GM19468 (cell line): ENCODE results near the gene TMEM203.
"Not testable (repeated sequence)": the region's sequence is repeated elsewhere in the genome, so short reads cannot be mapped to it uniquely, and the experiment has no call there.

Experiments
- ATAC-seq: cut with Tn5 transposase; IDR thresholded peaks from one replicate; pipeline ENCODE4 v1.9.1; 2021; ENCODE audit warnings: mild to moderate bottlenecking, moderate library complexity, moderate number of reproducible peaks; ENCODE audit not compliant: unreplicated experiment; ENCODE audit errors: extremely low read depth

TMEM203 gene

DNA sequence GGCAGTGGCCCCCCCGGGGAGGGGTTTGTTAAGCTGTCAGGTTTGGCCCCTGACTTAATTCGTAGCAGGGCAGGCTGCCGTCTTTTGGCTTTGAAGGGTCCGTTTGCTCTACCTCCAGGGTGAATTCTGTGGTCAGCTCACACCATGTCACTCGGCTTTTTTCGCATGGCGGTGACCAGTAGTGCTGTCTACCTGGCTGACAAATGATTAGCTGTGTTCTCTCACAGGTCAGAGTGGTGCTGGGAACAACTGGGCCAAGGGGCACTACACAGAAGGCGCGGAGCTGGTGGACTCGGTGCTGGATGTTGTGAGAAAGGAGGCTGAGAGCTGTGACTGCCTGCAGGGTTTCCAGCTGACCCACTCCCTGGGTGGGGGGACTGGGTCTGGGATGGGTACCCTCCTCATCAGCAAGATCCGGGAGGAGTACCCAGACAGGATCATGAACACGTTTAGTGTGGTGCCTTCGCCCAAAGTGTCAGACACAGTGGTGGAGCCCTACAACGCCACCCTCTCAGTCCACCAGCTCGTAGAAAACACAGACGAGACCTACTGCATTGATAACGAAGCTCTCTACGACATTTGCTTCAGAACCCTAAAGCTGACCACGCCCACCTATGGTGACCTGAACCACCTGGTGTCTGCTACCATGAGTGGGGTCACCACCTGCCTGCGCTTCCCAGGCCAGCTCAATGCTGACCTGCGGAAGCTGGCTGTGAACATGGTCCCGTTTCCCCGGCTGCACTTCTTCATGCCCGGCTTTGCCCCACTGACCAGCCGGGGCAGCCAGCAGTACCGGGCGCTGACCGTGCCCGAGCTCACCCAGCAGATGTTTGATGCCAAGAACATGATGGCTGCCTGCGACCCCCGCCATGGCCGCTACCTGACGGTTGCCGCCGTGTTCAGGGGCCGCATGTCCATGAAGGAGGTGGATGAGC, 37.1 kb upstream of the TMEM203 start:
- ATAC-seq = no peak

- peak; percentile 0 for ATAC-seq
Measured at GRCh38 chr9:137241490-137242268, 36.2 kb upstream of the TMEM203 start.

GRCh38 chr9:137240841-137241489, 35.5 kb upstream of the TMEM203 start, which contains the start of gene TUBB4B:
TUBB4B (plus strand) TSS chr9:137241287; CDS start chr9:137241361, 74 bp downstream.
- ATAC-seq = peak; percentile 71

GRCh38 chr9:137240318-137240840, 34.9 kb upstream of the TMEM203 start:
- no peak for ATAC-seq

- not testable (repeated sequence) for ATAC-seq
Measured at GRCh38 chr9:137239541-137240200, 34.2 kb upstream of the TMEM203 start.

DNA sequence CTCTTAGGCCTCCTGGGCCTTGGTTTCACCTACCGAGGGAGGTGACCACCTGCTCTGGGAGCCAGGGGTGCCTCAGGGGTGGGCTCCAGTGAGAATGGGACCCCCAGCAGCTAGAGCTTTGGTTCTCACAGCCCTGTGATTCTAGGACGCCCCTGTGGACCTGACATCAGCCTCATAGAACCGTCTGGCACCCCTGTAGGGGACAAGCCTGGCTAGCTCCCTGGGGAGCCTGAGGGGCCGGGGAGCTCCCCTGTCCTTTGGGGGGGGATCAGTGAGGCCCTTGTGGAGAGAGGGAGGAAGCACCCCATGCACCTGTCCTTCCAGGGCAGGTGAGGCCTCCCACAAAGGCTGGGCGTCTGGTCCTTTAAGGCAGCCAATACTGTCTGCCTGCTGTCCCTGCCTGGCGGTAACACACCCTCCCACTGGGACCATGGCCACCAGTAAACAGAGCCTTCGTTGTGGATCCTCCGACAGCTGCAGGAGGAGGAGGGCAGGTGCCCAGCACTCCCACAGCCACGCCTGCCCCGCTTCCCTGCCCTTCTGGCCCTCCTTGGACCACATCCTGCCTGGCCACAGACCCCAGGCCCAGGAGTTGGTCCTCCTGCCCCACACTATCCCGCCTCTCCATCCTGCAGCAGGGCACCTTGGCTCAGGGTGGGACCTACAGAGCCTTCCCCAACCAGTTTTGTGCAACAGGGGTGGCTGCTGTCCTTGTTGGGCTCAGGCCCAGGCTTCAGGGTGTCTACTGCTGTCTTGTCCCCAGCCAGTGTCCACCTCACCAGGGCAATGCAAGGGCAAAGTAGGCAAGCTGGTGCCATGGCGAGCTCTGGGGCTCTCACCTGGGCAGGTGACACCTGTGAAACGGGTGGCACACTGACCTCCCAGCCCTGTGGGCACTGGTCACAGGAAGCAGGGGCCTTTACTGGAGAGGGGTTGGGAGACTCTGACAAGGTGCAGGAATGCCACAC, 32.6 kb upstream of the TMEM203 start:
- no peak for ATAC-seq

DNA sequence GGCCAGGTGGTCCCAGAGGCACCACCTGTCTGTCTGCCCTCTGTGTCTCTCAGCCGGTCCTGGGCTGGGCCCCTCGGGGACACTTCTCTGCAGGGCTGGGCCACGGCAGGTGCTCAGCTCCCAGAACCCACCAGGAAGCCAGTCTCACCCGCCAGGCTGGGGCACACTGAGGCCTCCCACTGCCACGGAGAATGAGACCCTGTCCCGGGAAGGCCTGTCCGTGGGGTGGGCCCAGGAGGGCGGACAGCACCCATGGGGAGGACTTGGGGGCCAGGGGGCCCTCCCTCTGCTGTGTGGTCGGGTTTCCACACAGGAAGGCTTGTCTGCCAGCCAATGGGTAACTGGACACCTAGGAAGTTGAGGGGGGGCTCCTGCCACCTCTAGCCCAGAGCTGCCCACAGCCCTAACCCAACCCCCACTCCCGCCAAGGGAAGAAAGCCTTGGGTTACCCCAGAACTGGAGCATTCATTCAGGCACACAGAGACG, 31.5 kb upstream of the TMEM203 start:
- no peak for ATAC-seq

DNA sequence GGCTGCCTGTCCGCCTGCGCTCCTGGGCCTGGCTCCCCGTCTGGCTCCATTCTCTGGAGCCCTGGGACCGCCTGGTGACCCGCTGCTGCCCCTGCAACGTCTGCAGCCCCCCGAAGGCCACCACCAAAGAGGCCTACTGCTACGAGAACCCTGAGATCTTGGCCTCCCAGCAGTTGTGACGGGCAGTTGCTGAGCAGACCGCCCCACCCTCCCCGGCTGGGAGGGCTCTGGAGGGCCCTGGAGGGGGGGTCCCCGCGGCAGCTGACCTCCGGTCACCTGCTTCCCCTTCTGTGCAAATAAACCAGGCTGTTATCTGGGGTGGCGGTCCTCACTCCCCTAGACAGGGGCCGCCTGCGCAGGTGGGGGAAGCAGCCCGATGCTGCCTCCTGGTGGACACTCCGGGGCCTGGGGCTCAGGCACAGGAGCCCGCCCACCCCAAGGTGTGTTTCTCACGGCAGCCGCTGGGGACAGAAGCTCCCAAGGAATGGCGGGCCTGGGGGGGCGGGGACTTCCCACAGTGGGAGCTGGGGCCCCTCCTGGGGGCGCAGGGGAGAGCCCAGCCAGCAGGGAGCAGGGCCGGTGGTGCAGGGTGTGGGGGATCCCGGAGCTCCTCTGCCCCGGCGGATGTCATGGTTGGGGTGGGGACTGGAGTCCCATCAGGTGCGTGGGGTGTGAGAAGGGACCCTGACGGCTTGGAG, 30.9 kb upstream of the TMEM203 start:
- ATAC-seq = no peak

DNA sequence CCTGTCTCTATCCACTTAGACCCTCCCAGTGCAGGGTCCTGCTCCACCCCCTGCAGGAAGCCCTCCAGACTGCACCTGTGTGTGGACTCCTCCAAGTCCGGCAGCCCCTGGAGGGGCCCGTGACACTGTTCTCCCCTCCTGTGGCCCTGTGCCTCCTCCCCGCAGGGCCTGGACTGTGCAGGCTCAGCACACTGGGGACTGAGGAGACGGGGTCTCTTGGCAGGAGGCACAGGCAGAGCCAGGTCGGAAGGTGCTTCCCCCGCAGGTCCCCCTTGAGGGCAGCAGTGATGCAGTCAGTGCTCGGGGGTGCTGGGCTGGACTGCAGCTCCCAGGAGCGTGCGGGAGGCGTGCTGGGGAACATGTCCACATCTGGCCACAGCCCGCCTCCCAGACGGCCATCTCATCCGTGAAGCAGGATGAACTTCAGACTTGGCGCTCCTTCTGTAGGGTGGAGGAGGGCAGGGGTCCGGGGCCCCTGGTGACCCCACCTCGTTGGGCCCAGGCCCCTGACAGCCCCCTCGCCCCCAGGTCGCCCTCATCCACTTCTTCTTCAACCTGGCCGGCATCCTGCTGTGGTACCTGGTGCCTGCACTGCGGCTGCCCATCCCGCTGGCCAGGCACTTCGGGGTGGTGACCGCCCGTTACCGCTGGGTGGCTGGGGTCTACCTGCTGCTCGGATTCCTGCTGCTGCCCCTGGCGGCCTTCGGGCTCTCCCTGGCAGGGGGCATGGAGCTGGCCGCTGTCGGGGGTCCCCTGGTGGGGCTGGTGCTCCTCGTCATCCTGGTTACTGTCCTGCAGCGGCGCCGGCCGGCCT, 30.2 kb upstream of the TMEM203 start:
- ATAC-seq = no peak

DNA sequence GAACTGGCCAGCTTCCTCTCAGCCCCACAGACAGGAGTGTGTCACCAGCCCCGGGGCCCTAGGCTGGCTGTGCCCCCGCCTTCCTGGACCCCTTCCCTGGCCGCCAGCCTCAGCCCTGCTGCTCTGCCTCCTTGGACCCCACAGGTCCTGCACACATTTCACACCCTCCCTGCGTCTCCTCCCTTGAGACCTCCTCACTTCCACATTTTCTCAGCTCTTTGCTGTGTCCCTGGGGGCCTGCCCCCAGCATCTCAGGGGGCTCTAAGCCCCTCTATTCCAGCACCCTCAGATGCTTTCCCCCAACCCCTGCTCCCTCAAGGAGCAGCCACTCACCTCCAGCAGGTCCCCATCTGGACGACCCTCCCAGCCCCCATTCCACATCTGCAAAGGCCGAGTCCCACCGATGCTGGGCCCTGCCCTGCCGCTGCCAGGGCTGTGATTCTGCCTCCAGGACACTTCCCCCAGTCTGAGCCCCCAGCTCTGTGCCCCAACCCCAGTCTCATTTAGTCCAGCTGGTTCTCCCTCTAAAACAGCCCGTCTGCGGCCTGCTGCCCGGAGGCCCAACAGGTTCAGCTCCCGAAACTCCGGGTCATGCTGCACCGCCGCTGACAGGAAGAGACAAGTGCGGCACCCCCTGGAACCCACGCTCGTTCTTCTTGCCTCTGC, 29.4 kb upstream of the TMEM203 start:
- no peak for ATAC-seq

DNA sequence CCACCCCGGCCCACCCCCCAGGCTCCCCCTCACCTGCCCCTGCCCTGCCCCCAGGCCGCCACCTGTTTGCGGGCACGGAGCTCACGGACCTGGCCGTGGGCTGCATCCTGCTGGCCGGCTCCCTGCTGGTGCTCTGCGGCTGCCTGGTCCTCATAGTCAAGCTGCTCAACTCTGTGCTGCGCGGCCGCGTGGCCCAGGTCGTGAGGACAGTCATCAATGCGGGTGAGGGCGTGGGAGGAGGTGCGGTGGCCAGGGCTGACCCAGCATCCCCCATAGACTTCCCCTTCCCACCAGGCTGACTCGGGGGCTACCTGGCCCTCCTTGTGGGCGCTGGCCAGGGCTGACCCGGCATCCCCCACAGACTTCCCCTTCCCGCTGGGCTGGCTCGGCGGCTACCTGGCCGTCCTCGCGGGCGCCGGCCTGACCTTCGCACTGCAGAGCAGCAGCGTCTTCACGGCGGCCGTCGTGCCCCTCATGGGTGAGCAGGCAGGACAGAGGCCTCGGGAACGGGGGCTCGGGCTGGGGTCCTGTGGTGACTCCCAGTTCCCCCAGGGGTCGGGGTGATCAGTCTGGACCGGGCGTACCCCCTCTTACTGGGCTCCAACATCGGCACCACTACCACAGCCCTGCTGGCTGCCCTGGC, 28.7 kb upstream of the TMEM203 start:
- ATAC-seq = no peak

GRCh38 chr9:137233143-137233980, 27.9 kb upstream of the TMEM203 start:
- ATAC-seq = no peak

DNA sequence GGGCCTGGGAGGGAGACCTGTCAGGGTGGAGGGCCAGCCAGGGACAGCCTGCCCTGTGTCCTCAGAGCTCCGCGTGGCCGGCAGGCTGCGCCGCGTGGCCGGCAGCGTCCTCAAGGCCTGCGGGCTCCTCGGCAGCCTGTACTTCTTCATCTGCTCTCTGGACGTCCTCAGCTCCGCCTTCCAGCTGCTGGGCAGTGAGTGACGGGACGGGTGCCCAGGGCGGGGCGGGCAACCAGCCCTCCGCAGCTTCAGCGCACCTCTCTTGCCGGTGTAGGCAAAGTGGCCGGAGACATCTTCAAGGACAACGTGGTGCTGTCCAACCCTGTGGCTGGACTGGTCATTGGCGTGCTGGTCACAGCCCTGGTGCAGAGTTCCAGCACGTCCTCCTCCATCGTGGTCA, 27.1 kb upstream of the TMEM203 start:
- ATAC-seq = no peak

GRCh38 chr9:137232101-137232500, 26.7 kb upstream of the TMEM203 start:
- no peak for ATAC-seq

- ATAC-seq = no peak
Measured at GRCh38 chr9:137231372-137232039, 26.1 kb upstream of the TMEM203 start.
